Thoracic aorta (tissue), 2 donors: ENCODE measurements around the gene DYNC2I2. TPM values are rescaled to one million over a fixed set of nuclear protein-coding genes. Genes with fewer than 3 reads are reported as not detected.
"Not testable (repeated sequence)": the region's sequence is repeated elsewhere in the genome, so short reads cannot be mapped to it uniquely, and the experiment has no call there.

Experiments used
- ATAC-seq: fragments of 150-250 bp; one replicate; pipeline ENCODE4 v1.8.0; 2017; ENCODE audit warnings: low read depth; ENCODE audit not compliant: insufficient number of reproducible peaks, low FRiP score
- DNase-seq: peaks from one replicate; pipeline ENCODE4 v3.0.0-alpha.2; 2020; ENCODE audit warnings: low spot score
- H3K27ac ChIP-seq, 2 donors: fragments of 200-600 bp; sonication (generic); 1 replicate in 1 of 2; 2 replicates in 1 of 2; pipeline ENCODE4 v1.5.1; 2016; ENCODE audit warnings: mild to moderate bottlenecking in 2 of 2, moderate library complexity in 2 of 2
- H3K27me3 ChIP-seq: fragments of 200-600 bp; sonication (generic); replicated peaks from 2 replicates; pipeline ENCODE4 v1.6.0; 2016; ENCODE audit warnings: mild to moderate bottlenecking; ENCODE audit not compliant: insufficient read depth
- H3K36me3 ChIP-seq: fragments of 200-600 bp; sonication (generic); one replicate; pipeline ENCODE4 v1.5.1; 2016
- H3K4me1 ChIP-seq, 2 donors: fragments of 200-600 bp; sonication (generic); 1 replicate in 1 of 2; 2 replicates in 1 of 2; pipeline versions ENCODE4 v1.5.1 to v1.6.0; 2016; ENCODE audit warnings: low read depth in 2 of 2, mild to moderate bottlenecking in 1 of 2; ENCODE audit not compliant: control insufficient read depth in 1 of 2
- H3K4me3 ChIP-seq: fragments of 200-600 bp; sonication (generic); 2 replicates; pipeline ENCODE4 v1.5.1; 2016; ENCODE audit warnings: mild to moderate bottlenecking
- H3K9me3 ChIP-seq: fragments of 200-600 bp; sonication (generic); 2 replicates; pipeline ENCODE4 v1.5.1; 2016
- total RNA-seq, 2 donors: library from RNA; depleted of rRNA; stranded (reverse); fragments of >200 nt; gene quantifications; one replicate each; pipeline versions ENCODE4 v1.1.0 to v1.2.3, GENCODE V29; 2016
- TF ChIP-seq, protein P1 (sequence below): fragments of 200-600 bp; sonication (generic); IDR thresholded peaks from one replicate; pipeline ENCODE4 v1.5.1; 2019; ENCODE audit warnings: antibody characterized with exemption

DYNC2I2 gene
- total RNA-seq, 2 donors from 2014 or later, result 30.8 to 43.9 TPM

DNA sequence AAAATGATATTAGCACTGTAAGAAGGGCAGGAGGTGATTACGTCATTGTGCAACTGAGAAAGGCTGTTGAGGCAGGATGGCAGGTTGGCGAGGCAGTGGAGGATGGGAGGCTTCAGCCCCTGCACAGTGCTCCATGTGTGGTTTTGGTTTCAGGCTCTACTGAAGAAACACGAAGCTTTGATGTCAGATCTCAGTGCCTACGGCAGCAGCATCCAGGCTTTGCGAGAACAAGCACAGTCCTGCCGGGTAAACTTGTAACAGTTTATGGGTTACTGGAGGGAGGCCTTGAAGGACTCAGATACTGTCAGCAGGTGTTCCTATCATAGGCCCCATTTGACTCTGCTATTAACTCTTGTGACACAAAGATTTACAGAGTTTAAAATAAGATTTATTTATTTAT lies 69.2 kb downstream of the DYNC2I2 start:
- no peak for ATAC-seq

DNA sequence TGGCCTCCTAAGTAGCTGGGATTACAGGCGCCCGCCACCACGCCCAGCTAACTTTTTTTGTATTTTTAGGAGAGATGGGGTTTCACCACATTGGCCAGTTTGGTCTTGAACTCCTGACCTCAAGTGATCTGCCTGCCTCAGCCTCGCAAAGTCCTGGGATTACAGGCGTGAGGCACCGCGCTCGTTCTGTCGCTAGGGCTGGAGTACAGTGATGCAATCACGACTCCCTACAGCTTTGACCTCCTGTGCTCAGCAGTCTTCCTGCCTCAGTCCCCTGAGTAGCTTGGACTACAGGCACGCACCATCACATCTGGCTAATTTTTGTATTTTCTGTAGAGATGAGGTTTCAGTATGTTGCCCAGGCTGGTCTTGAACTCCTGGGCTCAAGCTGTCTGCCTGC lies 69.7 kb downstream of the DYNC2I2 start:
- not testable (repeated sequence) for H3K9me3 ChIP-seq, H3K27me3 ChIP-seq, DNase-seq, H3K27ac ChIP-seq, H3K4me1 ChIP-seq, H3K4me3 ChIP-seq, ATAC-seq
- peaks cover 84% of the 10 kb centered on the region for H3K36me3 ChIP-seq

More for the DNA sequence above, 69.2 kb downstream of the DYNC2I2 start:
- Histone ChIP-seq H3K4me3 (no peak overlapping the region), H3K36me3 (peaks cover 84% of the 10 kb centered on the region), H3K27me3 (no peaks in the 10 kb centered on the region), H3K9me3 (no peaks in the 10 kb centered on the region), H3K27ac (no peak overlapping the region), H3K4me1 (no peaks in the 10 kb centered on the region)
- DNase-seq, result no peak
- TF ChIP-seq, protein P1, sequence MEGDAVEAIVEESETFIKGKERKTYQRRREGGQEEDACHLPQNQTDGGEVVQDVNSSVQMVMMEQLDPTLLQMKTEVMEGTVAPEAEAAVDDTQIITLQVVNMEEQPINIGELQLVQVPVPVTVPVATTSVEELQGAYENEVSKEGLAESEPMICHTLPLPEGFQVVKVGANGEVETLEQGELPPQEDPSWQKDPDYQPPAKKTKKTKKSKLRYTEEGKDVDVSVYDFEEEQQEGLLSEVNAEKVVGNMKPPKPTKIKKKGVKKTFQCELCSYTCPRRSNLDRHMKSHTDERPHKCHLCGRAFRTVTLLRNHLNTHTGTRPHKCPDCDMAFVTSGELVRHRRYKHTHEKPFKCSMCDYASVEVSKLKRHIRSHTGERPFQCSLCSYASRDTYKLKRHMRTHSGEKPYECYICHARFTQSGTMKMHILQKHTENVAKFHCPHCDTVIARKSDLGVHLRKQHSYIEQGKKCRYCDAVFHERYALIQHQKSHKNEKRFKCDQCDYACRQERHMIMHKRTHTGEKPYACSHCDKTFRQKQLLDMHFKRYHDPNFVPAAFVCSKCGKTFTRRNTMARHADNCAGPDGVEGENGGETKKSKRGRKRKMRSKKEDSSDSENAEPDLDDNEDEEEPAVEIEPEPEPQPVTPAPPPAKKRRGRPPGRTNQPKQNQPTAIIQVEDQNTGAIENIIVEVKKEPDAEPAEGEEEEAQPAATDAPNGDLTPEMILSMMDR, result no peak

DNA sequence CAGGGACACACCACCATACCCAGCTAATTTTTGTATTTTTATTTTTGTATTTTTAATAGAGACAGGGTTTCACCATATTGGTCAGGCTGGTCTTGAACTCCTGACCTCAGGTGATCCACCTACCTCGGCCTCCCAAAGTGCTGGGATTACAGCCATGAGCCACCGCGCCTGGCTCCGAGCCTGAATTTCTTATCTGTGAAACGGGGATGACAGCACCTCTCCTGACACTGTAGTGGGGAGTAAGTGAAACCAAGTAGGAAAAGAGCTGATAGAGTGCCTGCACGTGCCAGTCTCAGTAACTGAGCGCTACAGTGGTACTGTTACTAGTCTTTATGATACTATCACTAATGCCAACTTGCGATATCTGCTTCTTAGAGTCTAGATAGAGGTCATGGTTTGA lies 71.5 kb downstream of the DYNC2I2 start:
- ATAC-seq, H3K4me3 ChIP-seq, H3K27me3 ChIP-seq, DNase-seq, H3K9me3 ChIP-seq, H3K27ac ChIP-seq, H3K4me1 ChIP-seq: not testable (repeated sequence)
- peaks cover 85% of the 10 kb centered on the region for H3K36me3 ChIP-seq

Other genes with a start within 250 kb of the DYNC2I2 start
- gene CERCAM, start 236.0 kb downstream of the DYNC2I2 start, total RNA-seq, result 100 to 1,000 TPM in 1 of 2 donors, 10 to 100 TPM in 1; 51.8 to 120 TPM
- gene ODF2, start 200.8 kb downstream of the DYNC2I2 start, total RNA-seq, result 10 to 100 TPM; 22.5 to 36.5 TPM
- 10 to 100 TPM; 15.6 to 21.7 TPM for gene GLE1, start 152.1 kb downstream of the DYNC2I2 start, total RNA-seq
- 100 to 1,000 TPM; 324 to 348 TPM for gene SPTAN1, start 104.3 kb downstream of the DYNC2I2 start, total RNA-seq
- gene SET, start 32.4 kb upstream of the DYNC2I2 start, total RNA-seq, result 100 to 1,000 TPM in 1 of 2 donors, 10 to 100 TPM in 1; 83.3 to 201 TPM
- gene PKN3, start 45.7 kb upstream of the DYNC2I2 start, total RNA-seq, result 1 to 10 TPM; 4.4 to 4.7 TPM
- 10 to 100 TPM; 37.0 to 70.3 TPM for gene ZDHHC12, start 67.3 kb upstream of the DYNC2I2 start, total RNA-seq
- gene ZER1, start 115.1 kb upstream of the DYNC2I2 start, total RNA-seq, result 10 to 100 TPM; 42.5 to 65.4 TPM
- gene TBC1D13, start 130.4 kb upstream of the DYNC2I2 start, total RNA-seq, result 10 to 100 TPM; 15.6 to 25.7 TPM
- gene ENDOG, start 161.7 kb upstream of the DYNC2I2 start, total RNA-seq, result 10 to 100 TPM; 21.2 to 26.4 TPM
- 10 to 100 TPM; 18.2 to 38.6 TPM for gene SPOUT1, start 172.9 kb upstream of the DYNC2I2 start, total RNA-seq
- 10 to 100 TPM in 1 of 2 donors, 1 to 10 TPM in 1; 5.4 to 14.2 TPM for gene KYAT1, start 225.1 kb upstream of the DYNC2I2 start, total RNA-seq
- 100 to 1,000 TPM; 125 to 161 TPM for gene LRRC8A, start 225.3 kb upstream of the DYNC2I2 start, total RNA-seq